MCF 10A (cell line): ENCODE measurements around the gene HIRIP3. TPM values are rescaled to one million over a fixed set of nuclear protein-coding genes. Genes with fewer than 3 reads are reported as not detected.

Experiments used
- BruUV-seq: library from RNA; stranded (reverse); fragments of 400-500 nt; replicated peaks from 2 replicates; lab custom pipeline; 2021; lab: Mats Ljungman, UMichigan
- CTCF ChIA-PET: fragments of 300-600 bp; sonication (Branson Sonifier 250); formaldehyde crosslinking; extraction: SDS; loops from one replicate; lab custom pipeline; 2021; ENCODE audit warnings: antibody characterized with exemption, inconsistent platforms; lab: Yijun Ruan, JAX
- POLR2A ChIA-PET: fragments of 300-600, 350-650 bp; sonication (Branson Sonifier 250); formaldehyde crosslinking; extraction: SDS; loops from one replicate; lab custom pipeline; 2020; ENCODE audit warnings: antibody characterized with exemption, inconsistent platforms; lab: Yijun Ruan, JAX
- DNase-seq: peaks from one replicate; pipeline ENCODE4 v3.0.0-alpha.2; 2018; ENCODE audit not compliant: unreplicated experiment
- H3K27ac Mint-ChIP-seq: one replicate; pipeline ENCODE4 v1.8.0; 2022; ENCODE audit warnings: mild to moderate bottlenecking, low read depth, mixed read lengths; ENCODE audit not compliant: unreplicated experiment
- H3K27me3 Mint-ChIP-seq: one replicate; pipeline ENCODE4 v1.8.0; 2022; ENCODE audit warnings: mixed read lengths; ENCODE audit not compliant: insufficient read depth, unreplicated experiment
- H3K36me3 Mint-ChIP-seq: one replicate; pipeline ENCODE4 v1.8.0; 2022; ENCODE audit warnings: mild to moderate bottlenecking, moderate library complexity, mixed read lengths; ENCODE audit not compliant: insufficient read depth, unreplicated experiment
- H3K4me1 Mint-ChIP-seq: one replicate; pipeline ENCODE4 v1.8.0; 2022; ENCODE audit warnings: mixed read lengths; ENCODE audit not compliant: insufficient read depth, unreplicated experiment
- H3K4me3 Mint-ChIP-seq: one replicate; pipeline ENCODE4 v1.8.0; 2022; ENCODE audit warnings: mild to moderate bottlenecking, moderate library complexity, mixed read lengths; ENCODE audit not compliant: unreplicated experiment
- H3K9me3 Mint-ChIP-seq: one replicate; pipeline ENCODE4 v1.8.0; 2022; ENCODE audit warnings: mixed read lengths; ENCODE audit not compliant: unreplicated experiment
- intact Hi-C: fragments of 100-400 bp; cut with micrococcal nuclease; formaldehyde crosslinking; loops from 2 replicates; pipeline ENCODE4 v1.14.1; 2022
- total RNA-seq: library from RNA; stranded (reverse); gene quantifications from 2 replicates; pipeline ENCODE4 v1.2.3, GENCODE V29; 2022
- TF ChIP-seq, protein P1 (sequence below): fragments of 200-600 bp; IDR thresholded peaks from one replicate; pipeline ENCODE4 v1.8.0; 2022; ENCODE audit warnings: antibody characterized with exemption, mild to moderate bottlenecking; ENCODE audit not compliant: unreplicated experiment

Gene HIRIP3
- total RNA-seq, 1 experiment from 2014 or later: 20.7 TPM

DNA sequence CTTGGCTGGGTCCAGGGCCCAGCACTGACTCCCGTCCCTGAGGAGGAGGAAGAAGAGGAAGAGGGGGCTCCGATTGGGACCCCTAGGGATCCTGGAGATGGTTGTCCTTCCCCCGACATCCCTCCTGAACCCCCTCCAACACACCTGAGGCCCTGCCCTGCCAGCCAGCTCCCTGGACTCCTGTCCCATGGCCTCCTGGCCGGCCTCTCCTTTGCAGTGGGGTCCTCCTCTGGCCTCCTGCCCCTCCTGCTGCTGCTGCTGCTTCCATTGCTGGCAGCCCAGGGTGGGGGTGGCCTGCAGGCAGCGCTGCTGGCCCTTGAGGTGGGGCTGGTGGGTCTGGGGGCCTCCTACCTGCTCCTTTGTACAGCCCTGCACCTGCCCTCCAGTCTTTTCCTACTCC lies 8.5 kb downstream of the HIRIP3 start:
- TF ChIP-seq, protein P1, sequence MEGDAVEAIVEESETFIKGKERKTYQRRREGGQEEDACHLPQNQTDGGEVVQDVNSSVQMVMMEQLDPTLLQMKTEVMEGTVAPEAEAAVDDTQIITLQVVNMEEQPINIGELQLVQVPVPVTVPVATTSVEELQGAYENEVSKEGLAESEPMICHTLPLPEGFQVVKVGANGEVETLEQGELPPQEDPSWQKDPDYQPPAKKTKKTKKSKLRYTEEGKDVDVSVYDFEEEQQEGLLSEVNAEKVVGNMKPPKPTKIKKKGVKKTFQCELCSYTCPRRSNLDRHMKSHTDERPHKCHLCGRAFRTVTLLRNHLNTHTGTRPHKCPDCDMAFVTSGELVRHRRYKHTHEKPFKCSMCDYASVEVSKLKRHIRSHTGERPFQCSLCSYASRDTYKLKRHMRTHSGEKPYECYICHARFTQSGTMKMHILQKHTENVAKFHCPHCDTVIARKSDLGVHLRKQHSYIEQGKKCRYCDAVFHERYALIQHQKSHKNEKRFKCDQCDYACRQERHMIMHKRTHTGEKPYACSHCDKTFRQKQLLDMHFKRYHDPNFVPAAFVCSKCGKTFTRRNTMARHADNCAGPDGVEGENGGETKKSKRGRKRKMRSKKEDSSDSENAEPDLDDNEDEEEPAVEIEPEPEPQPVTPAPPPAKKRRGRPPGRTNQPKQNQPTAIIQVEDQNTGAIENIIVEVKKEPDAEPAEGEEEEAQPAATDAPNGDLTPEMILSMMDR: no peak
- Mint-ChIP-seq H3K4me3 (no peak overlapping the region), H3K36me3 (peaks cover 60% of the 10 kb centered on the region), H3K9me3 (no peaks in the 10 kb centered on the region), H3K27ac (no peak overlapping the region), H3K4me1 (no peaks in the 10 kb centered on the region), H3K27me3 (no peaks in the 10 kb centered on the region)
- POLR2A ChIA-PET: no interaction called here
- DNase-seq: no peak
- no TSS peak for BruUV-seq
- CTCF ChIA-PET: no interaction called here
- intact Hi-C loops: no loop called here

DNA sequence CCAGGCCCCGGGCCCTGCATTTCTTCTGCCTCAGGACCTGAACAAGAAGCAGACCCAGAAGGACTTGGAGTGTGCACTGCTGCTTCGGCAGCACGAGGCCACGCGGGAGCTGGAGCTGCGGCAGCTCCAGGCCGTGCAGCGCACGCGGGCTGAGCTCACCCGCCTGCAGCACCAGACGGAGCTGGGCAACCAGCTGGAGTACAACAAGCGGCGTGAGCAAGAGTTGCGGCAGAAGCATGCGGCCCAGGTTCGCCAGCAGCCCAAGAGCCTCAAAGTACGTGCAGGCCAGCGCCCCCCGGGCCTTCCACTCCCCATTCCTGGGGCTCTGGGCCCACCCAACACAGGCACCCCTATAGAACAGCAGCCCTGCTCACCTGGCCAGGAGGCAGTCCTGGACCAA lies 9.2 kb downstream of the HIRIP3 start:
- POLR2A ChIA-PET: interaction anchor here (1.2 to 3.3 kb wide), 2 partner anchors 8 to 11 kb away, joined by 9 to 20 read pairs; partner anchors contain the start of genes HIRIP3 and TAOK2
- no peak overlapping the region for H3K27ac Mint-ChIP-seq

DNA sequence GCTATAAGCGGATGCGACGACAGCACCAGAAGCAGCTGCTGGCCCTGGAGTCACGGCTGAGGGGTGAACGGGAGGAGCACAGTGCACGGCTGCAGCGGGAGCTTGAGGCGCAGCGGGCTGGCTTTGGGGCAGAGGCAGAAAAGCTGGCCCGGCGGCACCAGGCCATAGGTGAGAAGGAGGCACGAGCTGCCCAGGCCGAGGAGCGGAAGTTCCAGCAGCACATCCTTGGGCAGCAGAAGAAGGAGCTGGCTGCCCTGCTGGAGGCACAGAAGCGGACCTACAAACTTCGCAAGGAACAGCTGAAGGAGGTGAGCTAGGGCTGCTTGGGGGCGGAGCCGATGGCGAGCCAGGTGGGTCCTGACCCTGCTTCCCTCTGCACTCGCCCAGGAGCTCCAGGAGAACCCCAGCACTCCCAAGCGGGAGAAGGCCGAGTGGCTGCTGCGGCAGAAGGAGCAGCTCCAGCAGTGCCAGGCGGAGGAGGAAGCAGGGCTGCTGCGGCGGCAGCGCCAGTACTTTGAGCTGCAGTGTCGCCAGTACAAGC lies 10.1 kb downstream of the HIRIP3 start:
- ChIA-PET CTCF (interaction anchor here (0.8 kb wide), 1 partner anchor 41 kb away, joined by 3 read pairs; no protein-coding TSS in a partner anchor), POLR2A (interaction anchor here (0.6 to 3.3 kb wide), 3 partner anchors 9 to 17 kb away, joined by 3 to 20 read pairs (median 9); partner anchors contain the start of genes HIRIP3 and TAOK2)
- Mint-ChIP-seq H3K9me3 (no peaks in the 10 kb centered on the region), H3K36me3 (peaks cover 69% of the 10 kb centered on the region), H3K27me3 (no peaks in the 10 kb centered on the region), H3K4me1 (no peaks in the 10 kb centered on the region), H3K27ac (no peak overlapping the region), H3K4me3 (no peak overlapping the region)
- BruUV-seq: no TSS peak
- TF ChIP-seq, protein P1: no peak
- DNase-seq: no peak
- intact Hi-C loops: no loop called here

More for the DNA sequence above, 9.2 kb downstream of the HIRIP3 start:
- intact Hi-C loops: no loop called here
- Mint-ChIP-seq H3K36me3 (peaks cover 67% of the 10 kb centered on the region), H3K9me3 (no peaks in the 10 kb centered on the region), H3K27me3 (no peaks in the 10 kb centered on the region), H3K4me1 (no peaks in the 10 kb centered on the region), H3K4me3 (no peak overlapping the region)
- no peak for DNase-seq
- CTCF ChIA-PET: no interaction called here
- BruUV-seq: no TSS peak
- TF ChIP-seq, protein P1: no peak

DNA sequence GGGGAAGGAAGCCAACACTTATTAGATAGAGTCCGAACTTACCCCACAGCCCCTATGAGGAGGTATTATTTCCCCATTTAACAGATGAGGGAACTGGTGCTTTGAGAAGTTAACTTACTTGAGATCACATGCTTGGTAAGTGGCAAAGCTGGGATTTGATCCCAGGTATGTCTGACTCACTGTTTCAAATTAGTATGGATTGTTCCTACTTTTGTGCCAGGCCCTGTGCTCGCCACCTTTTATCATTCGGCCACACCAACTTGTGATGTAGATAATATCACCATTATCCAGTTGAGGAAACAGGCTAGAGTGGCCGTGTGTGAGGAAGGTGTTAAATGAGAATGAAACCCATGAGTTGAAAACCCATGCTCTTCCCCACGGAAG lies 10.7 kb downstream of the HIRIP3 start:
- DNase-seq: no peak
- H3K27ac Mint-ChIP-seq: no peak overlapping the region
- intact Hi-C loops: no loop called here
- no peaks in the 10 kb centered on the region for H3K27me3 Mint-ChIP-seq
- POLR2A ChIA-PET: interaction anchor here (0.7 to 3.3 kb wide), 2 partner anchors 9 to 10 kb away, joined by 3 to 20 read pairs; partner anchors contain the start of gene TAOK2
- H3K4me1 Mint-ChIP-seq: no peaks in the 10 kb centered on the region
- BruUV-seq: no TSS peak
- peaks cover 69% of the 10 kb centered on the region for H3K36me3 Mint-ChIP-seq
- H3K9me3 Mint-ChIP-seq: no peaks in the 10 kb centered on the region
- TF ChIP-seq, protein P1: no peak
- H3K4me3 Mint-ChIP-seq: no peak overlapping the region
- CTCF ChIA-PET: no interaction called here
